Measurements from ENCODE around the gene KLHL29. TPM values are rescaled to one million over a fixed set of nuclear protein-coding genes. Genes with fewer than 3 reads are reported as not detected.

Gene KLHL29
- total RNA-seq, 4 donors from 2014 or later: 10.1 to 27.3 (median 15.7) TPM

GRCh38 chr2:23756593-23757292, 371.8 kb downstream of the KLHL29 start:
- no peak overlapping the region for H3K4me3 ChIP-seq (ENCODE audit: low read depth, poor library complexity, severe bottlenecking)
- intact Hi-C loops (cut with DNase I; ENCODE audit: low total_unique reads): no loop called here
- DNase-seq (ENCODE audit: low spot score in 2 of 2): no peak
- WGBS, 2 donors: 68 to 73% methylated on average over 7 of the region's 7 CpGs
- TF ChIP-seq POLR2A (IDR thresholded peaks at IDR 0.05) (no peak), CTCF (IDR thresholded peaks at IDR 0.05) (no peak)

- DNase-seq (ENCODE audit: low spot score in 2 of 2): no peak
- H3K4me3 ChIP-seq (ENCODE audit: low read depth, poor library complexity, severe bottlenecking): no peak overlapping the region
- intact Hi-C loops (cut with DNase I; ENCODE audit: low total_unique reads): no loop called here
- TF ChIP-seq POLR2A (IDR thresholded peaks at IDR 0.05): no peak
- no peak for TF ChIP-seq CTCF (IDR thresholded peaks at IDR 0.05)
- WGBS, 2 donors: 84% methylated on average over 6 of the region's 6 CpGs
Measured at GRCh38 chr2:23757686-23758433, 372.9 kb downstream of the KLHL29 start.
